DOHH2 (cell line): ENCODE measurements around the gene TESMIN.

Experiments used
- H3F3A ChIP-seq: fragments of 200-600 bp; sonication (generic), shearing (Covaris generic); 2 replicates; pipeline ENCODE4 v1.6.0; 2016; ENCODE audit warnings: antibody characterized with exemption, mild to moderate bottlenecking; ENCODE audit not compliant: control insufficient read depth, insufficient read depth
- H3K27ac ChIP-seq: fragments of 200-600 bp; sonication (generic); 2 replicates; pipeline ENCODE4 v1.5.1; 2014; ENCODE audit warnings: low read depth, mild to moderate bottlenecking, low read length, moderate library complexity
- H3K27me3 ChIP-seq: fragments of 200-600 bp; sonication (generic); 2 replicates; pipeline ENCODE4 v1.6.1; 2014; ENCODE audit warnings: mild to moderate bottlenecking, low read length, mixed read lengths; ENCODE audit not compliant: control insufficient read depth
- H3K36me3 ChIP-seq: fragments of 200-600 bp; sonication (generic); 2 replicates; pipeline ENCODE4 v1.6.1; 2014; ENCODE audit warnings: mild to moderate bottlenecking, low read length, moderate library complexity, mixed read lengths; ENCODE audit not compliant: control insufficient read depth
- H3K4me1 ChIP-seq: fragments of 200-600 bp; sonication (generic); 2 replicates; pipeline ENCODE4 v1.6.1; 2014; ENCODE audit warnings: mild to moderate bottlenecking, low read length, mixed read lengths; ENCODE audit not compliant: control insufficient read depth
- H3K4me2 ChIP-seq: fragments of 200-600 bp; sonication (generic); 2 replicates; pipeline ENCODE4 v1.6.0; 2014; ENCODE audit warnings: mild to moderate bottlenecking, low read length, moderate library complexity
- H3K4me3 ChIP-seq: fragments of 200-600 bp; sonication (generic); 2 replicates; pipeline ENCODE4 v1.5.1; 2014; ENCODE audit warnings: mild to moderate bottlenecking, low read length, mixed read lengths
- H3K79me2 ChIP-seq: fragments of 200-600 bp; sonication (generic); 2 replicates; pipeline ENCODE4 v1.6.1; 2014; ENCODE audit warnings: mild to moderate bottlenecking, low read length, mixed read lengths; ENCODE audit not compliant: control insufficient read depth
- H3K9me2 ChIP-seq: fragments of 200-600 bp; sonication (generic); replicated peaks from 2 replicates; pipeline ENCODE4 v1.6.1; 2014; ENCODE audit warnings: mild to moderate bottlenecking, low read length, mixed read lengths; ENCODE audit not compliant: control insufficient read depth
- H3K9me3 ChIP-seq: fragments of 200-600 bp; sonication (generic); 2 replicates; pipeline ENCODE4 v1.6.1; 2014; ENCODE audit warnings: antibody characterized with exemption, low read length, mixed read lengths; ENCODE audit not compliant: control insufficient read depth, insufficient read depth
- H4K20me1 ChIP-seq: fragments of 200-600 bp; sonication (generic); 2 replicates; pipeline ENCODE4 v1.6.0; 2014; ENCODE audit warnings: low read depth, mild to moderate bottlenecking, antibody characterized with exemption, low read length, moderate library complexity; ENCODE audit not compliant: control insufficient read depth, insufficient read depth
- EZH2phosphoT487 ChIP-seq: fragments of 200-600 bp; sonication (generic); IDR thresholded peaks from 2 replicates; pipeline ENCODE4 v1.6.1; 2017; ENCODE audit warnings: borderline replicate concordance, mild to moderate bottlenecking, antibody characterized with exemption, low read length, moderate library complexity, mixed read lengths
- TF ChIP-seq, protein P1 (sequence below): fragments of 200-600 bp; sonication (generic); IDR thresholded peaks from one replicate; pipeline ENCODE4 v1.5.1; 2014; ENCODE audit warnings: antibody characterized with exemption, mild to moderate bottlenecking, low read depth, low read length; ENCODE audit not compliant: poor library complexity, severe bottlenecking

Gene TESMIN

GRCh38 chr11:68773521-68774193 lies 22.3 kb upstream of the TESMIN start:
- no peaks in the 10 kb centered on the region for H3K4me1 ChIP-seq
- no peak overlapping the region for H3K4me3 ChIP-seq
- no peaks in the 10 kb centered on the region for H3K9me2 ChIP-seq
- TF ChIP-seq, protein P1, sequence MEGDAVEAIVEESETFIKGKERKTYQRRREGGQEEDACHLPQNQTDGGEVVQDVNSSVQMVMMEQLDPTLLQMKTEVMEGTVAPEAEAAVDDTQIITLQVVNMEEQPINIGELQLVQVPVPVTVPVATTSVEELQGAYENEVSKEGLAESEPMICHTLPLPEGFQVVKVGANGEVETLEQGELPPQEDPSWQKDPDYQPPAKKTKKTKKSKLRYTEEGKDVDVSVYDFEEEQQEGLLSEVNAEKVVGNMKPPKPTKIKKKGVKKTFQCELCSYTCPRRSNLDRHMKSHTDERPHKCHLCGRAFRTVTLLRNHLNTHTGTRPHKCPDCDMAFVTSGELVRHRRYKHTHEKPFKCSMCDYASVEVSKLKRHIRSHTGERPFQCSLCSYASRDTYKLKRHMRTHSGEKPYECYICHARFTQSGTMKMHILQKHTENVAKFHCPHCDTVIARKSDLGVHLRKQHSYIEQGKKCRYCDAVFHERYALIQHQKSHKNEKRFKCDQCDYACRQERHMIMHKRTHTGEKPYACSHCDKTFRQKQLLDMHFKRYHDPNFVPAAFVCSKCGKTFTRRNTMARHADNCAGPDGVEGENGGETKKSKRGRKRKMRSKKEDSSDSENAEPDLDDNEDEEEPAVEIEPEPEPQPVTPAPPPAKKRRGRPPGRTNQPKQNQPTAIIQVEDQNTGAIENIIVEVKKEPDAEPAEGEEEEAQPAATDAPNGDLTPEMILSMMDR: no peak
- TF ChIP-seq EZH2phosphoT487: no peak
- H3K27me3 ChIP-seq: no peaks in the 10 kb centered on the region
- no peaks in the 10 kb centered on the region for H4K20me1 ChIP-seq
- no peaks in the 10 kb centered on the region for H3K79me2 ChIP-seq
- no peaks in the 10 kb centered on the region for H3K9me3 ChIP-seq
- H3K36me3 ChIP-seq: no peaks in the 10 kb centered on the region
- no peaks in the 10 kb centered on the region for H3F3A ChIP-seq
- H3K27ac ChIP-seq: no peak overlapping the region
- H3K4me2 ChIP-seq: no peak overlapping the region

GRCh38 chr11:68772936-68773335 lies 21.6 kb upstream of the TESMIN start:
- Histone ChIP-seq H3K9me3 (no peaks in the 10 kb centered on the region), H3K79me2 (no peaks in the 10 kb centered on the region), H3K4me3 (no peak overlapping the region), H3K27me3 (no peaks in the 10 kb centered on the region), H3F3A (no peaks in the 10 kb centered on the region), H3K27ac (no peak overlapping the region), H3K4me2 (no peak overlapping the region), H3K36me3 (no peaks in the 10 kb centered on the region), H3K4me1 (no peaks in the 10 kb centered on the region), H4K20me1 (no peaks in the 10 kb centered on the region), H3K9me2 (no peaks in the 10 kb centered on the region)
- TF ChIP-seq, protein P1: no peak
- TF ChIP-seq EZH2phosphoT487: no peak

GRCh38 chr11:68770781-68771180 lies 19.5 kb upstream of the TESMIN start:
- no peak overlapping the region for H3K4me3 ChIP-seq
- H3K4me2 ChIP-seq: no peak overlapping the region
- H3K9me2 ChIP-seq: no peaks in the 10 kb centered on the region
- H3K27ac ChIP-seq: no peak overlapping the region
- H4K20me1 ChIP-seq: no peaks in the 10 kb centered on the region
- no peak for TF ChIP-seq EZH2phosphoT487
- TF ChIP-seq, protein P1: no peak
- no peaks in the 10 kb centered on the region for H3K79me2 ChIP-seq
- no peaks in the 10 kb centered on the region for H3K9me3 ChIP-seq
- no peaks in the 10 kb centered on the region for H3K36me3 ChIP-seq
- no peaks in the 10 kb centered on the region for H3F3A ChIP-seq
- H3K27me3 ChIP-seq: no peaks in the 10 kb centered on the region
- no peaks in the 10 kb centered on the region for H3K4me1 ChIP-seq
